ENCODE measurements around the gene MOCS1. TPM values are rescaled to one million over a fixed set of nuclear protein-coding genes. Genes with fewer than 3 reads are reported as not detected.

The MOCS1 gene
- polyA plus RNA-seq, 1 of the 3 experiments (the other 2 are of a cell fraction), result 4.2 TPM

- no peaks in the 10 kb centered on the region for H3K27me3 ChIP-seq (ENCODE audit: insufficient read depth)
- 88% methylated on average over 8 of the region's 11 CpGs for WGBS (ENCODE audit: low lambda C conversion rate)
- H3K9me2 ChIP-seq, result no peaks in the 10 kb centered on the region
- no peak overlapping the region for H3K4me2 ChIP-seq
- H3K9me3 ChIP-seq, result no peaks in the 10 kb centered on the region
- ChIA-PET CTCF (no interaction called here), POLR2A (interaction anchor here (0.7 kb wide), 1 partner anchor 740 kb away, joined by 4 read pairs; no protein-coding TSS in a partner anchor)
- H3F3A ChIP-seq (replicated peaks; ENCODE audit: insufficient read depth), result peaks cover 4% of the 10 kb centered on the region
- no peak overlapping the region for H3K27ac ChIP-seq (ENCODE audit: low read depth in 2 of 2, low read length in 1 of 2)
- peaks cover 0 to 9% of the 10 kb centered on the region in 2 experiments; a peak in 2 of 4 replicates for H3K4me1 ChIP-seq (ENCODE audit: control insufficient read depth in 1 of 2, insufficient read depth in 2 of 2, low read depth in 1 of 2, low read length in 1 of 2)
- peaks cover 6% of the 10 kb centered on the region; the same call in 1 of the 2 replicates for H3K79me2 ChIP-seq (ENCODE audit: insufficient read depth)
- no peaks in the 10 kb centered on the region for H3K36me3 ChIP-seq (replicated peaks in 1 of 2; ENCODE audit: control insufficient read depth in 1 of 2, insufficient read depth in 2 of 2, low read length in 1 of 2)
- no peaks in the 10 kb centered on the region for H4K20me1 ChIP-seq (ENCODE audit: insufficient read depth)
- H2AFZ ChIP-seq (ENCODE audit: low read depth), result no peak overlapping the region
- TF ChIP-seq NFIC (IDR thresholded peaks at IDR 0.05; ENCODE audit: borderline replicate concordance) (no peak), ELF1 (IDR thresholded peaks at IDR 0.05) (no peak), FOSL2 (IDR thresholded peaks at IDR 0.05; ENCODE audit: borderline replicate concordance, low read depth) (no peak), TEAD4 (IDR thresholded peaks at IDR 0.05; ENCODE audit: borderline replicate concordance, insufficient read depth) (no peak), MEF2A (IDR thresholded peaks at IDR 0.05; ENCODE audit: borderline replicate concordance, low read depth) (no peak), SMC3 (IDR thresholded peaks at IDR 0.05; ENCODE audit: low read depth, low read length) (no peak), MXI1 (IDR thresholded peaks at IDR 0.05; ENCODE audit: low read depth, low read length) (no peak)
- TF ChIP-seq, protein P1, sequence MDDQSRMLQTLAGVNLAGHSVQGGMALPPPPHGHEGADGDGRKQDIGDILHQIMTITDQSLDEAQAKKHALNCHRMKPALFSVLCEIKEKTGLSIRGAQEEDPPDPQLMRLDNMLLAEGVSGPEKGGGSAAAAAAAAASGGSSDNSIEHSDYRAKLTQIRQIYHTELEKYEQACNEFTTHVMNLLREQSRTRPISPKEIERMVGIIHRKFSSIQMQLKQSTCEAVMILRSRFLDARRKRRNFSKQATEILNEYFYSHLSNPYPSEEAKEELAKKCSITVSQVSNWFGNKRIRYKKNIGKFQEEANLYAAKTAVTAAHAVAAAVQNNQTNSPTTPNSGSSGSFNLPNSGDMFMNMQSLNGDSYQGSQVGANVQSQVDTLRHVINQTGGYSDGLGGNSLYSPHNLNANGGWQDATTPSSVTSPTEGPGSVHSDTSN (IDR thresholded peaks at IDR 0.05), result no peak
- TF ChIP-seq, protein P2, sequence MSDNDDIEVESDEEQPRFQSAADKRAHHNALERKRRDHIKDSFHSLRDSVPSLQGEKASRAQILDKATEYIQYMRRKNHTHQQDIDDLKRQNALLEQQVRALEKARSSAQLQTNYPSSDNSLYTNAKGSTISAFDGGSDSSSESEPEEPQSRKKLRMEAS (IDR thresholded peaks at IDR 0.05; ENCODE audit: low read depth), result no peak
- no peak for DNase-seq
- no peak overlapping the region for H3K4me3 ChIP-seq (ENCODE audit: low read depth in 2 of 2, low read length in 1 of 2)
- no peak overlapping the region for H3K9ac ChIP-seq
These were observed 4.4 kb downstream of the MOCS1 start for GRCh38 chr6:39929733-39930461.

- no peak overlapping the region for H3K4me3 ChIP-seq (ENCODE audit: low read depth in 2 of 2, low read length in 1 of 2)
- H3F3A ChIP-seq (replicated peaks; ENCODE audit: insufficient read depth), result peaks cover 4% of the 10 kb centered on the region
- POLR2A ChIA-PET, result interaction anchor here (0.7 kb wide), 1 partner anchor 740 kb away, joined by 4 read pairs; no protein-coding TSS in a partner anchor
- DNase-seq, result no peak
- CTCF ChIA-PET, result no interaction called here
- H3K4me1 ChIP-seq (ENCODE audit: control insufficient read depth in 1 of 2, insufficient read depth in 2 of 2, low read depth in 1 of 2, low read length in 1 of 2), result peaks cover 0 to 6% of the 10 kb centered on the region in 2 experiments; a peak in 1 of 4 replicates
- H2AFZ ChIP-seq (ENCODE audit: low read depth), result no peak overlapping the region
- no peaks in the 10 kb centered on the region for H4K20me1 ChIP-seq (ENCODE audit: insufficient read depth)
- H3K36me3 ChIP-seq (replicated peaks in 1 of 2; ENCODE audit: control insufficient read depth in 1 of 2, insufficient read depth in 2 of 2, low read length in 1 of 2), result no peaks in the 10 kb centered on the region
- peaks cover 6% of the 10 kb centered on the region; the same call in 1 of the 2 replicates for H3K79me2 ChIP-seq (ENCODE audit: insufficient read depth)
- 94% methylated on average over 7 of the region's 9 CpGs for WGBS (ENCODE audit: low lambda C conversion rate)
- no peak overlapping the region for H3K4me2 ChIP-seq
- no peak overlapping the region for H3K9ac ChIP-seq
- H3K9me3 ChIP-seq, result no peaks in the 10 kb centered on the region
- H3K27ac ChIP-seq (ENCODE audit: low read depth in 2 of 2, low read length in 1 of 2), result no peak overlapping the region
- H3K9me2 ChIP-seq, result no peaks in the 10 kb centered on the region
- H3K27me3 ChIP-seq (ENCODE audit: insufficient read depth), result no peaks in the 10 kb centered on the region
- TF ChIP-seq ELF1 (IDR thresholded peaks at IDR 0.05), result no peak
- no peak for TF ChIP-seq MEF2A (IDR thresholded peaks at IDR 0.05; ENCODE audit: borderline replicate concordance, low read depth)
- TF ChIP-seq EP300 (IDR thresholded peaks at IDR 0.05; ENCODE audit: borderline replicate concordance in 1 of 2, low read depth in 1 of 2, low read length in 1 of 2), result no peak
- TF ChIP-seq, protein P3, sequence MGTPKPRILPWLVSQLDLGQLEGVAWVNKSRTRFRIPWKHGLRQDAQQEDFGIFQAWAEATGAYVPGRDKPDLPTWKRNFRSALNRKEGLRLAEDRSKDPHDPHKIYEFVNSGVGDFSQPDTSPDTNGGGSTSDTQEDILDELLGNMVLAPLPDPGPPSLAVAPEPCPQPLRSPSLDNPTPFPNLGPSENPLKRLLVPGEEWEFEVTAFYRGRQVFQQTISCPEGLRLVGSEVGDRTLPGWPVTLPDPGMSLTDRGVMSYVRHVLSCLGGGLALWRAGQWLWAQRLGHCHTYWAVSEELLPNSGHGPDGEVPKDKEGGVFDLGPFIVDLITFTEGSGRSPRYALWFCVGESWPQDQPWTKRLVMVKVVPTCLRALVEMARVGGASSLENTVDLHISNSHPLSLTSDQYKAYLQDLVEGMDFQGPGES (IDR thresholded peaks at IDR 0.05; ENCODE audit: low read depth, low read length), result no peak
- TF ChIP-seq, protein P1 (IDR thresholded peaks at IDR 0.05), result no peak
- TF ChIP-seq, protein P2 (IDR thresholded peaks at IDR 0.05; ENCODE audit: low read depth), result no peak
- no peak for TF ChIP-seq RFX5 (IDR thresholded peaks at IDR 0.05; ENCODE audit: low read length)
- no peak for TF ChIP-seq GABPA (IDR thresholded peaks at IDR 0.05; ENCODE audit: low read depth)
- TF ChIP-seq FOXM1 (IDR thresholded peaks at IDR 0.05; ENCODE audit: low read depth), result no peak
- TF ChIP-seq GATA2 (CRISPR knock-in tag; IDR thresholded peaks at IDR 0.05), result no peak
- TF ChIP-seq RAD21 (IDR thresholded peaks at IDR 0.05; ENCODE audit: low read length), result no peak
- no peak for TF ChIP-seq FOSL2 (IDR thresholded peaks at IDR 0.05; ENCODE audit: borderline replicate concordance, low read depth)
- no peak for TF ChIP-seq RCOR1 (IDR thresholded peaks at IDR 0.05; ENCODE audit: low read length)
- no peak for TF ChIP-seq NFIC (IDR thresholded peaks at IDR 0.05; ENCODE audit: borderline replicate concordance)
- TF ChIP-seq, protein P4, sequence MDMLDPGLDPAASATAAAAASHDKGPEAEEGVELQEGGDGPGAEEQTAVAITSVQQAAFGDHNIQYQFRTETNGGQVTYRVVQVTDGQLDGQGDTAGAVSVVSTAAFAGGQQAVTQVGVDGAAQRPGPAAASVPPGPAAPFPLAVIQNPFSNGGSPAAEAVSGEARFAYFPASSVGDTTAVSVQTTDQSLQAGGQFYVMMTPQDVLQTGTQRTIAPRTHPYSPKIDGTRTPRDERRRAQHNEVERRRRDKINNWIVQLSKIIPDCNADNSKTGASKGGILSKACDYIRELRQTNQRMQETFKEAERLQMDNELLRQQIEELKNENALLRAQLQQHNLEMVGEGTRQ (IDR thresholded peaks at IDR 0.05; ENCODE audit: borderline replicate concordance, low read depth, low read length), result no peak
- no peak for TF ChIP-seq RXRA (IDR thresholded peaks at IDR 0.05; ENCODE audit: borderline replicate concordance, low read depth)
- no peak for TF ChIP-seq TCF12 (IDR thresholded peaks at IDR 0.05)
- no peak for TF ChIP-seq MXI1 (IDR thresholded peaks at IDR 0.05; ENCODE audit: low read depth, low read length)
These were observed 5.1 kb downstream of the MOCS1 start for GRCh38 chr6:39929039-39929732.

Data from SK-N-SH (cell line).